GM12891 (cell line): ENCODE measurements around the gene OLFML2A. TPM values are rescaled to one million over a fixed set of nuclear protein-coding genes. Genes with fewer than 3 reads are reported as not detected.
"Not testable (repeated sequence)": the region's sequence is repeated elsewhere in the genome, so short reads cannot be mapped to it uniquely, and the experiment has no call there.

Experiments
- DNase-seq: peaks from one replicate; pipeline ENCODE4 v3.0.0; 2011; ENCODE audit warnings: low spot score; ENCODE audit not compliant: insufficient read length
- FAIRE-seq: peaks from 2 replicates; lab custom pipeline; 2011; peaks lifted over from hg19 to GRCh38; lab: Jason Lieb, UNC
- PAX5 ChIP-seq: IDR thresholded peaks from 2 replicates; pipeline ENCODE4 v1.6.1; 2011; ENCODE audit warnings: low read length, moderate library complexity, mild to moderate bottlenecking; ENCODE audit not compliant: insufficient read depth, severe bottlenecking
- POLR2A ChIP-seq: IDR thresholded peaks from 2 replicates; pipeline ENCODE4 v1.6.1; 2011; ENCODE audit warnings: low read depth, low read length, control low read depth
- POLR2AphosphoS5 ChIP-seq: IDR thresholded peaks from 2 replicates; pipeline ENCODE4 v1.6.1; 2011; ENCODE audit warnings: low read depth, low read length, control low read depth
- POU2F2 ChIP-seq: IDR thresholded peaks from 2 replicates; pipeline ENCODE4 v1.6.1; 2011; ENCODE audit warnings: low read depth, mild to moderate bottlenecking, control low read depth, low read length, moderate library complexity
- SPI1 ChIP-seq: IDR thresholded peaks from 2 replicates; pipeline ENCODE4 v1.6.1; 2011; ENCODE audit warnings: low read depth, low read length, control low read depth
- TAF1 ChIP-seq: IDR thresholded peaks from 2 replicates; pipeline ENCODE4 v1.6.1; 2011; ENCODE audit warnings: low read depth, low read length, control low read depth
- polyA plus RNA-seq: library from polyadenylated mRNA; unstranded; fragments of >200 nt; gene quantifications from one replicate; pipeline ENCODE4 v1.2.1, GENCODE V29; 2012; ENCODE audit warnings: low read depth, missing spikeins, inconsistent platforms; ENCODE audit not compliant: missing spikeins

OLFML2A gene
- 0.27 TPM for polyA plus RNA-seq

DNA sequence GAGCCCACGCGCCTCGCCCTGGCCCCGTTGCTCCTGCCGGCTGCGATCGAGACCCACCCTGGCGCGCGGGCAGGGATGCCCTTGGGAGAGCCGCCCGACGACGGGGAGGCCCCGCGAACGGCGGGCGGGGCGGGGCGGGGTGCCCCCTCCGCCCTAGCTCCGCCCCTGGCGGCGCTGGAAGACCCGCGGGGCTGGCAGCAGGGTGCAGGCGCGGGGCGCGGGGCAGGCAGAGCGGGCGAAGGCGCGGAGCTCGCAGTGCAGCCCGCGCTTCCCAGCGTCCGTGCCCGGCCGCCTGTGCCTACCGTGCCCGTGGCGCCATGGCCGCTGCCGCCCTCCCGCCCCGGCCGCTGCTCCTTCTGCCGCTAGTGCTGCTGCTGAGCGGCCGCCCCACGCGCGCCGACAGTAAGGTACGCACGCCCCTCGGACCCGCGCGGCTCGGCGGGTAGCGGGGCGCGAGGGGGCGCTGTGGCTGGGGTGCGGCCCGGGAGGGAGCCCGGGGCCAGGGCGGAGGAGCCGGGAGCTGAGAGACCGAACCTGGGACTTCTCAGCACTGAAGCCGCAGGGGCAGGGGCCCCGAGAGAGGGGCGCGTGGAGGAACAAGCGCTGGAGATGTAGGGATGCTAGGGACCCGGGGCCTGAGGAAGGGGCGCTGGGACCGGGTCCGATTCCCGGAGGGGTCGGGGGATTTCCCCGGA is at the start of gene OLFML2A:
TSS of gene OLFML2A (plus strand) at position 180 of the 695 bp plus-strand sequence. CDS start at position 318, 138 bp downstream.
- TF ChIP-seq POLR2AphosphoS5, result no peak
- TF ChIP-seq TAF1, result no peak
- no peak for TF ChIP-seq PAX5
- no peak for TF ChIP-seq POU2F2
- no peak for TF ChIP-seq POLR2A
- no peak for TF ChIP-seq SPI1
- DNase-seq, result peak; percentile 49
- peak; percentile 20 for FAIRE-seq

DNA sequence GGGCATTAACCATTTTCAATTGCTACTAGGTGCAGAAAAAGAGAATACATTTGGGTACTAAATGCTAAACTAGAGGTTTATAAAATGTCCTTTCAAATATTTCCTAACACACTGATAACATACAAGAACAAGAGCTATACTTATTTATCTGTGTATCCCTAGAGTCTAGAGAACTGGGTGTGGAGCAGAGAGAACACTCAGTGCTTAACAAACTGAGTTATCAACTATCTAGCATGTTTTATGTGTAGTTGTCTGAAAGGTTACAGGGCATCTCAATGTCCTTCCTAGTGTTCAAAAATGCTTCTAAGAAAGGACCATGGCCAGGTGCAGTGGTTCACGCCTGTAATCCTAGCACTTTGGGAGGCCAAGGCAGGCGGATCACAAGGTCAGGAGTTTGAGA is 46.2 kb upstream of the OLFML2A start:
- DNase-seq (no peak), FAIRE-seq (no peak)
- TF ChIP-seq POLR2A (no peak), TAF1 (no peak), SPI1 (no peak), POU2F2 (no peak), POLR2AphosphoS5 (no peak), PAX5 (no peak)

GRCh38 chr9:124733964-124734740 is 42.8 kb upstream of the OLFML2A start:
- DNase-seq (no peak), FAIRE-seq (no peak)
- TF ChIP-seq POLR2AphosphoS5 (no peak), PAX5 (no peak), SPI1 (no peak), POLR2A (no peak), POU2F2 (no peak), TAF1 (no peak)

DNA sequence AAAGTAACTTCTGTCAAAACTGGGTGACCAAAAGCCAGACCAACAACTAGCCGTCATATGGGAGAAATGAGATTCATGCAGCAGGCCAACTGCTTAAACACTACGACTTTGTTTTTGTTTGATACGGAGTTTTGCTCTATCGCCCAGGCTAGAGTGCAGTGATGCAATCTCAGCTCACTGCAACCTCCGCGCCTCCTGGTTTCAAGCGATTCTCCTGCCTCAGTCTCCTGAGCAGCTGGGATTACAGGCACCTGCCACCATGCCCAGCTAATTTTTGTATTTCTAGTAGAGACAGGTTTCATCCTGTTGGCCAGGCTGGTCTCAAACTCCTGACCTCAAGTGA is 42.2 kb upstream of the OLFML2A start:
- not testable (repeated sequence) for DNase-seq, FAIRE-seq

DNA sequence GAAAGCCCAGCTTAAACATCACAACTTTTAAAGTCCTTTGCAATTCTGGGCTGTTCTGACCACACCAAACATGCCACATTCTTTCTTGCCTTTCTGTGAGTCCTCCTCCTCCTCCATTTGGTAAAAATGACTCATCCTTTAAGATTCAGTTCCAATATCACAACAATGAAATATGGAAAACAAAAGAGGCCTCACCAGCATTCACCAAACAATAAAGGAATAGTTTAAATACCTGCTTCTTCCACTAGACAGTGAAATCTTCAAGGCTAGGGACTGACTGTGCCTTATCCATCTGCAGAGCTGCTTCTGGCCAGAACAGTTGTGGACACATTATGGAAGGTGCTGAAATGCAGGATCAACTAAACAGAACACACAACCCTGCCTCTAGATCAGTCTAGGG is 41.8 kb upstream of the OLFML2A start:
- TF ChIP-seq PAX5, result no peak
- no peak for TF ChIP-seq TAF1
- TF ChIP-seq POU2F2, result no peak
- no peak for TF ChIP-seq POLR2A
- TF ChIP-seq SPI1, result no peak
- DNase-seq, result no peak
- no peak for FAIRE-seq

- not testable (repeated sequence) for DNase-seq, FAIRE-seq
These were observed 38.9 kb upstream of the OLFML2A start for GRCh38 chr9:124738075-124738474.

- DNase-seq (no peak), FAIRE-seq (no peak)
- TF ChIP-seq POLR2A, result no peak
- no peak for TF ChIP-seq POLR2AphosphoS5
- no peak for TF ChIP-seq PAX5
- no peak for TF ChIP-seq TAF1
- no peak for TF ChIP-seq POU2F2
- no peak for TF ChIP-seq SPI1
These were observed 37.6 kb upstream of the OLFML2A start for GRCh38 chr9:124739360-124739759.

DNA sequence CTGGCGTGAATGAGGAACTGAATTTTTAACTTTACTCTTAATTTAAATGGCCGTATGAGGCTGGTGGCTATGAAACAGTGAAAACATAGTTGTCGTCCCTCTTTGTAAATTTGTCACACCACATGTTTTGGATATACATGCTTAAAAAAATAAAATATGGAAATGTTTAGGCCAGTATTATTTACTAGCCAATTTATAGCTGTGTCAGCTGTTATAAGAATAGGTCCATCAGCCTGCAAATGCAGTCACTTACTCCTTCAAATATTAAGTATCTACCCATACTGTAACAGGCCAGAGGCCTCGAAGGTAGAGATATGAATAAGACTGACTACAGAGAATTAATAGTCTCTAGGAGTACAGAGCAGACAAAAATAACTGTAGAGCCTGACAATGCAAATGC is 35.8 kb upstream of the OLFML2A start:
- DNase-seq (no peak), FAIRE-seq (no peak)
- no peak for TF ChIP-seq POU2F2
- TF ChIP-seq PAX5, result no peak
- no peak for TF ChIP-seq POLR2A
- peak; percentile 37; the same call in 1 of the 2 replicates for TF ChIP-seq SPI1
- TF ChIP-seq TAF1, result no peak

GRCh38 chr9:124741662-124742061 is 35.3 kb upstream of the OLFML2A start:
- TF ChIP-seq TAF1 (no peak), PAX5 (no peak), POLR2A (no peak), POU2F2 (no peak), SPI1 (no peak), POLR2AphosphoS5 (no peak)
- FAIRE-seq (no peak), DNase-seq (no peak)

DNA sequence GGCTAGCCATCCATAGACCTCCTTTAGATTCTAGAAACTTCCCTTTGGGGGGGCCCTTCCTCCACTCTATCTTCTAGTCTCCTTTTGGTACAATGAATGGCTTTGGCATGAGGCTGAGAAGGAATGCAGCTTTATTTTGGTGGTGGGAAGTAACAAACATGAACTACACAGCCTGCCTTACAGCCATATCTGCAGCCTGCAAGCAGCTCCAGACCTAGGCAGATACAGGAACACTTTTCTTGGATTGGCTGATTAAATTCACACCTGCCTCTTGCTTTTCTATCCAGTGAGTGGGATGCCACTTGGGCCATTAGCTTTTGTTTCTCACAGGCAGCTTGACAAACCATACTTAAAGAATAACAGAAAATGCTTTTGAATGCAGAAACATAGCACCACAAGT is 34.0 kb upstream of the OLFML2A start:
- FAIRE-seq (no peak), DNase-seq (no peak)
- TF ChIP-seq TAF1, result no peak
- TF ChIP-seq POLR2A, result no peak
- no peak for TF ChIP-seq PAX5
- TF ChIP-seq SPI1, result no peak
- TF ChIP-seq POLR2AphosphoS5, result no peak
- TF ChIP-seq POU2F2, result no peak
